DMS53 (cell line): ENCODE measurements around the gene BRAF.
"Not testable (repeated sequence)": the region's sequence is repeated elsewhere in the genome, so short reads cannot be mapped to it uniquely, and the experiment has no call there.

Source experiments
- DNase-seq: peaks from one replicate; lab custom pipeline; 2025; lab: John Stamatoyannopoulos, UW

BRAF gene

GRCh38 chr7:140769852-140770251 lies 154.9 kb downstream of the BRAF start:
- DNase-seq = no peak

- DNase-seq = no peak
These were observed 157.3 kb downstream of the BRAF start for GRCh38 chr7:140767418-140767817.

- not testable (repeated sequence) for DNase-seq
These were observed 159.3 kb downstream of the BRAF start for GRCh38 chr7:140765441-140765840.

GRCh38 chr7:140763166-140763565 lies 161.6 kb downstream of the BRAF start:
- DNase-seq = not testable (repeated sequence)

- not testable (repeated sequence) for DNase-seq
These were observed 163.4 kb downstream of the BRAF start for GRCh38 chr7:140761375-140761774.

GRCh38 chr7:140754506-140754905 lies 170.2 kb downstream of the BRAF start:
- no peak for DNase-seq

GRCh38 chr7:140752533-140752932 lies 172.2 kb downstream of the BRAF start:
- no peak for DNase-seq

- no peak for DNase-seq
These were observed 178.0 kb downstream of the BRAF start for GRCh38 chr7:140746751-140747150.

- no peak for DNase-seq
These were observed 179.3 kb downstream of the BRAF start for GRCh38 chr7:140745266-140746058.

GRCh38 chr7:140744005-140744404 lies 180.7 kb downstream of the BRAF start:
- no peak for DNase-seq

- DNase-seq = not testable (repeated sequence)
These were observed 181.5 kb downstream of the BRAF start for GRCh38 chr7:140743255-140743654.

- no peak for DNase-seq
These were observed 186.4 kb downstream of the BRAF start for GRCh38 chr7:140738280-140738679.

- no peak for DNase-seq
These were observed 190.0 kb downstream of the BRAF start for GRCh38 chr7:140734729-140735128.

GRCh38 chr7:140734096-140734495 lies 190.6 kb downstream of the BRAF start:
- no peak for DNase-seq

GRCh38 chr7:140732416-140732815 lies 192.3 kb downstream of the BRAF start:
- DNase-seq = peak; percentile 32

GRCh38 chr7:140726281-140726680 lies 198.4 kb downstream of the BRAF start:
- peak; percentile 53 for DNase-seq

- DNase-seq = no peak
These were observed 200.0 kb downstream of the BRAF start for GRCh38 chr7:140724706-140725105.

- DNase-seq = no peak
These were observed 201.2 kb downstream of the BRAF start for GRCh38 chr7:140723574-140723973.

GRCh38 chr7:140723006-140723405 lies 201.7 kb downstream of the BRAF start:
- DNase-seq = no peak

- DNase-seq = no peak
These were observed 202.5 kb downstream of the BRAF start for GRCh38 chr7:140722254-140722653.

GRCh38 chr7:140719721-140720120 lies 205.0 kb downstream of the BRAF start:
- peak; percentile 83 for DNase-seq

GRCh38 chr7:140714331-140715040 lies 210.2 kb downstream of the BRAF start:
- no peak for DNase-seq

- not testable (repeated sequence) for DNase-seq
These were observed 212.3 kb downstream of the BRAF start for GRCh38 chr7:140712392-140712791.
